ENCODE data around the gene LMO1. TPM values are rescaled to one million over a fixed set of nuclear protein-coding genes. Genes with fewer than 3 reads are reported as not detected.

Gene LMO1
- total and polyA plus RNA-seq, 2 of the 13 experiments (the other 11 are each of a cell fraction or from before 2014, with no cell fraction given): not detected

Other genes with a start within 250 kb of the LMO1 start
- 5.4 and 5.6 TPM in 2 replicates for gene TUB, start 182.7 kb downstream of the LMO1 start, total RNA-seq (2016; rRNA removed; fragmentation: Illumina TruSeq; extraction: Trizol)
- gene TUB, start 182.7 kb downstream of the LMO1 start, polyA plus RNA-seq (2011; rRNA removed): 4.3 and 4.8 TPM in 2 replicates
- not detected in 2 replicates for gene RIC3, start 94.9 kb downstream of the LMO1 start, total RNA-seq (2016; rRNA removed; fragmentation: Illumina TruSeq; extraction: Trizol)
- not detected in 2 replicates for gene RIC3, start 94.9 kb downstream of the LMO1 start, polyA plus RNA-seq (2011; rRNA removed)

Data from HepG2 (cell line).